ENCODE results near the gene FGF7.
"Not testable (repeated sequence)": the region's sequence is repeated elsewhere in the genome, so short reads cannot be mapped to it uniquely, and the experiment has no call there.

Gene FGF7

GRCh38 chr15:49464522-49464921 is 41.5 kb downstream of the FGF7 start:
- Histone ChIP-seq H3K79me2 (ENCODE audit: insufficient read depth, low read depth) (no peaks in the 10 kb centered on the region), H3K9ac (no peak overlapping the region), H3K4me2 (no peak overlapping the region), H3K4me1 (ENCODE audit: low read depth, poor library complexity, severe bottlenecking) (peaks cover 9% of the 10 kb centered on the region), H3K4me3 (IDR thresholded peaks at IDR 0.05; ENCODE audit: insufficient read depth, low read depth, low read length) (no peak overlapping the region), H2AFZ (ENCODE audit: low read depth) (no peak overlapping the region), H3K27ac (no peak overlapping the region), H3K27me3 (ENCODE audit: insufficient read depth, low read depth) (no peaks in the 10 kb centered on the region), H4K20me1 (ENCODE audit: insufficient read depth) (no peaks in the 10 kb centered on the region), H3K36me3 (ENCODE audit: insufficient read depth) (no peaks in the 10 kb centered on the region)
- TF ChIP-seq, protein P1, sequence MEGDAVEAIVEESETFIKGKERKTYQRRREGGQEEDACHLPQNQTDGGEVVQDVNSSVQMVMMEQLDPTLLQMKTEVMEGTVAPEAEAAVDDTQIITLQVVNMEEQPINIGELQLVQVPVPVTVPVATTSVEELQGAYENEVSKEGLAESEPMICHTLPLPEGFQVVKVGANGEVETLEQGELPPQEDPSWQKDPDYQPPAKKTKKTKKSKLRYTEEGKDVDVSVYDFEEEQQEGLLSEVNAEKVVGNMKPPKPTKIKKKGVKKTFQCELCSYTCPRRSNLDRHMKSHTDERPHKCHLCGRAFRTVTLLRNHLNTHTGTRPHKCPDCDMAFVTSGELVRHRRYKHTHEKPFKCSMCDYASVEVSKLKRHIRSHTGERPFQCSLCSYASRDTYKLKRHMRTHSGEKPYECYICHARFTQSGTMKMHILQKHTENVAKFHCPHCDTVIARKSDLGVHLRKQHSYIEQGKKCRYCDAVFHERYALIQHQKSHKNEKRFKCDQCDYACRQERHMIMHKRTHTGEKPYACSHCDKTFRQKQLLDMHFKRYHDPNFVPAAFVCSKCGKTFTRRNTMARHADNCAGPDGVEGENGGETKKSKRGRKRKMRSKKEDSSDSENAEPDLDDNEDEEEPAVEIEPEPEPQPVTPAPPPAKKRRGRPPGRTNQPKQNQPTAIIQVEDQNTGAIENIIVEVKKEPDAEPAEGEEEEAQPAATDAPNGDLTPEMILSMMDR (conservative IDR thresholded peaks at IDR 0.05; ENCODE audit: low read depth, low read length), result no peak

GRCh38 chr15:49466119-49466518 is 43.1 kb downstream of the FGF7 start:
- Histone ChIP-seq H3K36me3 (ENCODE audit: insufficient read depth) (no peaks in the 10 kb centered on the region), H4K20me1 (ENCODE audit: insufficient read depth) (no peaks in the 10 kb centered on the region), H3K4me3 (IDR thresholded peaks at IDR 0.05; ENCODE audit: insufficient read depth, low read depth, low read length) (no peak overlapping the region), H3K27ac (no peak overlapping the region), H2AFZ (ENCODE audit: low read depth) (peak overlapping the region; percentile 38; the same call in 1 of the 2 replicates), H3K4me1 (ENCODE audit: low read depth, poor library complexity, severe bottlenecking) (peaks cover 18% of the 10 kb centered on the region), H3K79me2 (ENCODE audit: insufficient read depth, low read depth) (no peaks in the 10 kb centered on the region), H3K27me3 (ENCODE audit: insufficient read depth, low read depth) (no peaks in the 10 kb centered on the region), H3K4me2 (peak overlapping the region; percentile 37; the same call in 1 of the 2 replicates), H3K9ac (no peak overlapping the region)
- TF ChIP-seq, protein P1 (conservative IDR thresholded peaks at IDR 0.05; ENCODE audit: low read depth, low read length), result no peak

DNA sequence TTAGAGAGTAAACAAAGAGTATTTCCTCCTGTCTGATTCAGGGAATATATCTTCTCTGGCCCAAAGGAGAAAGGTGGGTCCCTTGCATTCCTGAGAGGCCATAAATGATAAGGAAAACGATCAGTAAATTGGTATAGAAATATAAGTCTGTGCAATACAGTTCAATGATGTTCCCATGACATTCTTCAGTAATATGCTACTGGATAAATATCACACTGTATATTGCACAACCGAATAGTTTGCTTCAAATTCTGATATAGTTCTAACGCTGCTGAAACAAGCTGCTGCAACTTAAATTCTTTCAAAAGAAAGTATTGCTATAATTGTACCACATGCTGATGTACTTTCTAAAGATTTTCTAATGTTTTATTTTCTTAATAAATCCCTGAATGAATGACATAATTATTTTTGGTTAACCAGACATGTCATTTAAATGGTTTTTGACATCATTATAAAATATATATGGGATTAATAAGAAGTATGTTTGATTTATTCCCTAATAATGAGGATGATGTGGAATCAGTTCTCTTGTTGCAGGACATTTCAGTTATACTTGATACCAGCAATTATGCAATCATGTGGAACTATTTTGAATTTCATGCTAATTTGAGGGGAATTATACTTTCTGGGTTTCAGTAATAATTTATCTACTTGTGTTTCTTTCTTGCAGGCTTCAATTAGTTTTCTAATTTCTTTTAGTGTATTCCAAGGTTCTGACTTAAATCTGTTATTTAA is 44.9 kb downstream of the FGF7 start:
- peak overlapping the region; percentile 38; the same call in 1 of the 2 replicates for H2AFZ ChIP-seq (ENCODE audit: low read depth)
- peaks cover 36% of the 10 kb centered on the region for H3K4me1 ChIP-seq (ENCODE audit: low read depth, poor library complexity, severe bottlenecking)

GRCh38 chr15:49468481-49468839 is 45.4 kb downstream of the FGF7 start:
- Histone ChIP-seq H4K20me1 (ENCODE audit: insufficient read depth) (no peaks in the 10 kb centered on the region), H3K27me3 (ENCODE audit: insufficient read depth, low read depth) (no peaks in the 10 kb centered on the region), H3K4me3 (IDR thresholded peaks at IDR 0.05; ENCODE audit: insufficient read depth, low read depth, low read length) (no peak overlapping the region), H3K4me1 (ENCODE audit: low read depth, poor library complexity, severe bottlenecking) (peaks cover 41% of the 10 kb centered on the region), H3K36me3 (ENCODE audit: insufficient read depth) (no peaks in the 10 kb centered on the region), H3K27ac (no peak overlapping the region), H3K79me2 (ENCODE audit: insufficient read depth, low read depth) (no peaks in the 10 kb centered on the region), H3K9ac (no peak overlapping the region), H2AFZ (ENCODE audit: low read depth) (no peak overlapping the region), H3K4me2 (no peak overlapping the region)
- TF ChIP-seq, protein P1 (conservative IDR thresholded peaks at IDR 0.05; ENCODE audit: low read depth, low read length), result no peak

More for the DNA sequence above, 44.9 kb downstream of the FGF7 start:
- Histone ChIP-seq H3K36me3 (ENCODE audit: insufficient read depth) (no peaks in the 10 kb centered on the region), H3K27ac (no peak overlapping the region), H4K20me1 (ENCODE audit: insufficient read depth) (no peaks in the 10 kb centered on the region), H3K4me2 (no peak overlapping the region), H3K27me3 (ENCODE audit: insufficient read depth, low read depth) (no peaks in the 10 kb centered on the region), H3K9ac (no peak overlapping the region), H3K4me3 (IDR thresholded peaks at IDR 0.05; ENCODE audit: insufficient read depth, low read depth, low read length) (no peak overlapping the region), H3K79me2 (ENCODE audit: insufficient read depth, low read depth) (no peaks in the 10 kb centered on the region)
- TF ChIP-seq, protein P1 (conservative IDR thresholded peaks at IDR 0.05; ENCODE audit: low read depth, low read length), result no peak

DNA sequence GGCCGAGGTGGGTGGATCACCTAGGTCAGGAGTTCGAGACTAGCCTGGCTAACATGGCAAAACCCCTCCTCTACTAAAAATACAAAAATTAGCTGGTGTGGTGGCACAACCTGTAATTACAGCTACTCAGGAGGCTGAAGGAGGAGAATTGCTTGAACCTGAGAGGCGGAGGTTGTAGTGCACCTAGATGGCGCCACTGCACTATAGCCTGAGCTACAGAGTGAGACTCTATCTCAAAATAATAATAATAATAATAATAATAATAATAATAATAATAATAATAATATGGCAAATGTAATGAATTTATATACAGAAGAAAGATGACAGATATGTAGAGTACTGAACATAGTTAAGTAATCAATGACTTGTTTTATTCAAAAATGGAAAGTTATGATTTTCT is 48.2 kb downstream of the FGF7 start:
- H3K36me3 ChIP-seq (ENCODE audit: insufficient read depth); H3K27me3 ChIP-seq (ENCODE audit: insufficient read depth, low read depth); H4K20me1 ChIP-seq (ENCODE audit: insufficient read depth); H3K79me2 ChIP-seq (ENCODE audit: insufficient read depth, low read depth); H3K4me3 ChIP-seq (IDR thresholded peaks at IDR 0.05; ENCODE audit: insufficient read depth, low read depth, low read length); H3K9ac ChIP-seq: not testable (repeated sequence)
- Histone ChIP-seq H3K27ac (peak overlapping the region; percentile 60), H3K4me2 (peak overlapping the region; percentile 44), H3K4me1 (ENCODE audit: low read depth, poor library complexity, severe bottlenecking) (peaks cover 41% of the 10 kb centered on the region), H2AFZ (ENCODE audit: low read depth) (peak overlapping the region; percentile 22; the same call in 1 of the 2 replicates)
